GM13976 (cell line): Measurements from ENCODE around the gene SOX14.

Experiments
- DNase-seq: peaks from one replicate; pipeline ENCODE4 v3.0.0; 2012; ENCODE audit warnings: low spot score
- in situ Hi-C: fragments of 300-500 bp; cut with MboI; formaldehyde crosslinking; loops from one replicate; pipeline ENCODE4 v1.12.0; 2022; ENCODE audit warnings: low sequenced_read_pairs, mixed read lengths, inconsistent platforms; ENCODE audit not compliant: unreplicated experiment
- TF ChIP-seq, protein P1 (sequence below): IDR thresholded peaks from 2 replicates; pipeline ENCODE4 v1.5.1; 2012; ENCODE audit warnings: borderline replicate concordance, mild to moderate bottlenecking; ENCODE audit not compliant: insufficient read depth; ENCODE audit errors: extremely low read depth, missing control alignments, control extremely low read depth

Gene SOX14

DNA sequence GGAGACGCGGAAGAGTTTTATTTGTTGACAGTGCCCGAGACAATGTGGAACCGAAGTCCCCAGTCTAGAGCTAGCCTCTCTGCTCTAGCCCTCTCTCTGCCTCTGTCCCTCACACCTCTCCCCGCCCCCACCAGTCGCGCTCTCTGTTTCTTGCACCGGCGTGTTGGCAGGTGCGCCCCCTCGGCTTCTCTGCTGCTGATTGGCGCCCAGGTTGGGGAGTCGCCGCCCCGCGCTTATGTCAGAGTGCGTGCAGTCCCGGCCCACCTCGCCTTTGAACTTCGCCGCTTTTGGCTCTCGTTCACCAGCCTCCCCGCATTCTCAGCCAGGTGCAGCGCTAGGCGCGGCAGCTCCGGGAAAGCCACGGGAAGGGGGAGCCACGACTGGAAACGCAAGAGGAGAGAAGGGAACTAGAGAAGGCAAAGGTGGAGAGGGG, at the start of gene SOX14:
SOX14 (plus strand) TSS at position 315 of the 433 bp plus-strand sequence. CDS start 470 bp downstream, outside the sequence.
- TF ChIP-seq, protein P1, sequence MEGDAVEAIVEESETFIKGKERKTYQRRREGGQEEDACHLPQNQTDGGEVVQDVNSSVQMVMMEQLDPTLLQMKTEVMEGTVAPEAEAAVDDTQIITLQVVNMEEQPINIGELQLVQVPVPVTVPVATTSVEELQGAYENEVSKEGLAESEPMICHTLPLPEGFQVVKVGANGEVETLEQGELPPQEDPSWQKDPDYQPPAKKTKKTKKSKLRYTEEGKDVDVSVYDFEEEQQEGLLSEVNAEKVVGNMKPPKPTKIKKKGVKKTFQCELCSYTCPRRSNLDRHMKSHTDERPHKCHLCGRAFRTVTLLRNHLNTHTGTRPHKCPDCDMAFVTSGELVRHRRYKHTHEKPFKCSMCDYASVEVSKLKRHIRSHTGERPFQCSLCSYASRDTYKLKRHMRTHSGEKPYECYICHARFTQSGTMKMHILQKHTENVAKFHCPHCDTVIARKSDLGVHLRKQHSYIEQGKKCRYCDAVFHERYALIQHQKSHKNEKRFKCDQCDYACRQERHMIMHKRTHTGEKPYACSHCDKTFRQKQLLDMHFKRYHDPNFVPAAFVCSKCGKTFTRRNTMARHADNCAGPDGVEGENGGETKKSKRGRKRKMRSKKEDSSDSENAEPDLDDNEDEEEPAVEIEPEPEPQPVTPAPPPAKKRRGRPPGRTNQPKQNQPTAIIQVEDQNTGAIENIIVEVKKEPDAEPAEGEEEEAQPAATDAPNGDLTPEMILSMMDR = no peak
- in situ Hi-C loops = no loop called here
- peak; percentile 36 for DNase-seq

DNA sequence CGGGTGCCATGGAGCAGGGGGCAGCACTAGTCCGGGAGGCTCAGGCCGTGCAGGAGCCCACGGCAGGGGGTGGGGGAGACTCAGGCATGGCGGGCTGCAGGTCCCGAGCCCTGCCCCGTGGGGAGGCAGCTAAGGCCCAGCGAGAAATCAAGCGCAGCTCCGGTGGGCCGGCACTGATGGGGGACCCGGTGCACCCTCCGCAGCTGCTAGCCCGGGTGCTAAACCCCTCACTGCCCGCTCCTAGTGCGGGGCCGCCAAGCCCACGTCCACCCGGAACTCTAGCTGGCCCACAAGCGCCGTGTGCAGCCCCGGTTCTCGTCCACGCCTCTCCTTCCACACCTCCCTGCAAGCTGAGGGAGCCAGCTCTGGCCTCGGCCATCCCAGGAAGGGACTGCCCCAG, 49.6 kb upstream of the SOX14 start:
- in situ Hi-C loops = no loop called here
- DNase-seq = no peak
- TF ChIP-seq, protein P1 = no peak

DNA sequence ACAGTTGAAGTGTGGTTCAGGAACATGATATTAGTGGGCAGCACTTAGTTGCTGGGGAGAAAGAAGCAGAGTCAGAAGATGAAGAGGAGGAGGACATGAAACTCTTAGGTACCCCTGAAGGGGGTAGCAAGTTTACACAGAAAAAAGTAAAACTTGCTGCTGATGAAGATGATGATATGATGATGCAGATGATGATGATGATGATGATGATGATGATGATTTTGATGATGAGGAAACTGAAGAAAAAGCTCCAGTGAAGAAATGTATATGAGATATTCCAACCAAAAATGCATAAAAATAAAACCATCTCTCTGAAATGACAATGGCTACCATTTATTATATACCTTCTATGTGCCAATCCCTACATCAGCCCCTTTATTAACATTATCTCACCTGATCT, 39.9 kb upstream of the SOX14 start:
- in situ Hi-C loops = no loop called here
- DNase-seq = no peak

DNA sequence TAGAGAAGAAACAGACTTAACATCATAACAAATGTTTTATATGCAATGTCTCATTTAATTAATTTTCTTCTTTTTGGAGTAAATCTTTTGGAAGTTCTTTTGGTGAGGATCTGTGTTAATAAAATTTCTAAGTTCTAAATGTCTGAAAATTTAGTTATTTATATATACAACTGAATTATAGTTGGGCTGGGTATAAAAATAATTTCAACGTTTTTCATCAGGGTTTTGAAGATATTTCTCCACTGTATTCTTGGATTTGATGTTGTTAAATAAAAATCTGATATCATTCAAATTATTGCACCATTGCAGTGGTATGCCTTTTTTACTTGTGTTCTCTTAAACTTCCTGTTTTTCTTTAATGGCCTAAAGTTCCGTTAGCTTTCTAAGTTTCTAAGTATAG, 26.9 kb upstream of the SOX14 start:
- no peak for DNase-seq
- TF ChIP-seq, protein P1 = no peak
- in situ Hi-C loops = no loop called here

More for the DNA sequence above, 39.9 kb upstream of the SOX14 start:
- TF ChIP-seq, protein P1 = no peak

DNA sequence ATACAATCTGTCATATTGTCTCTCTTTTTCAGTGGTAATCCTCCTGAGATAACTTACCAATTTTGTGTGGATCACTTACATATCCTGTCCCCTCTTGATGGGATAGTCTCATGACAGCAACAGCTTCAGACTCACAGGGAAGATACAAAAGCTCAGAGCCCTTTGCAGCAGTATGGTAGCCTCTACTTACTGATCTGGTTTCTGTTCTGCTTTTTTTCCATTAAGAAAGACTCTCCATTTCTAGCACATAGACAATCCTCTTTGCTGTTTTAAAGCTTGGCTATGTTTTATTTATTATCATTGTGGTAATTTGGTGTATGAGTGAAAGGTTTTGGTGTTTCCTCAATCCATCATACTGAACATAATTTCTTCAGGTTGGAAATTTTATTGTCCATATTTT, 25.4 kb upstream of the SOX14 start:
- in situ Hi-C loops = no loop called here
- no peak for DNase-seq
- TF ChIP-seq, protein P1 = no peak

DNA sequence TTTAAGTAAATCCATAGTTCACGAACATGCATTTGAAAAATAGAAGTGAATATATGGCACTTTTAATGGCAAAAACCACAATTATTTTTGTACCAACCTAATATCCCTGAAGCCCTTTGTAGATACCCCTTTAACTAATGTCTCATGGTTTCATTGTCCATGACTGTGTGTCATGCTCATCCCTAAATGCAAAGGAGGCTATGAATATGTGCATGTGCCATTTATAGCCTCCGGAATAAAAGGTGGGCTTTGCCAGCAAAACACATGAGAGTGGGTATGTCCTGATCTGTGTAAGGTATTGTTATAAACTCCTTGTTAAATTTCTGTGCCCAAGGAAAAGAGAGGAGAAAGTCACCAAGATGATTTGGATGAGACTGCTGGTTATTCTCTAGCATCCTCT, 20.5 kb upstream of the SOX14 start:
- in situ Hi-C loops = no loop called here
- no peak for DNase-seq
- TF ChIP-seq, protein P1 = no peak

DNA sequence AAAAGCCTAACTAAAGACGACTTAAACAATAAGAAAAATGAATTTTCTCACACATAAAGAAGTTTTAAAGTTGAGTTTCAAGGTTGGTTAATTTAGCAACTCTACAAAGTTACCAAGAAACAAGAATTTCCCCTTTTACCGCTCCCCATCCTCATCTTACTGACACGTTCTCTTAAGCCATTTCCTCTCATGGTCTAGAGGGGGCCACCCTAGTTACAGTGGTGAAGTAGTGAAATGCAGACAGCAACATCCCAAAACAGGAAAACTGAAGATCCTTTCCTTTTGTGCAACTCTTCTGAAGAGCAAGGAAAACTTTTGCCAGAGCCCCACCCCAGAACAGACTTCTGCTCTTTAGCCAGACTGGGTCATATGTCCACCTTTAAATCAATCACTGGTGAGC, 17.3 kb upstream of the SOX14 start:
- no peak for DNase-seq
- TF ChIP-seq, protein P1 = no peak
- in situ Hi-C loops = no loop called here
